NCI-H1417 (cell line): ENCODE results near the gene ANKRD33.

Source experiments
- DNase-seq, 3 experiments: peaks; one replicate each; lab custom pipeline; 2025; lab: John Stamatoyannopoulos, UW

The ANKRD33 gene

GRCh38 chr12:51860986-51861385 lies 26.9 kb upstream of the ANKRD33 start:
- no peak for DNase-seq

- no peak for DNase-seq
Measured at GRCh38 chr12:51862947-51863346, 25.0 kb upstream of the ANKRD33 start.

DNA sequence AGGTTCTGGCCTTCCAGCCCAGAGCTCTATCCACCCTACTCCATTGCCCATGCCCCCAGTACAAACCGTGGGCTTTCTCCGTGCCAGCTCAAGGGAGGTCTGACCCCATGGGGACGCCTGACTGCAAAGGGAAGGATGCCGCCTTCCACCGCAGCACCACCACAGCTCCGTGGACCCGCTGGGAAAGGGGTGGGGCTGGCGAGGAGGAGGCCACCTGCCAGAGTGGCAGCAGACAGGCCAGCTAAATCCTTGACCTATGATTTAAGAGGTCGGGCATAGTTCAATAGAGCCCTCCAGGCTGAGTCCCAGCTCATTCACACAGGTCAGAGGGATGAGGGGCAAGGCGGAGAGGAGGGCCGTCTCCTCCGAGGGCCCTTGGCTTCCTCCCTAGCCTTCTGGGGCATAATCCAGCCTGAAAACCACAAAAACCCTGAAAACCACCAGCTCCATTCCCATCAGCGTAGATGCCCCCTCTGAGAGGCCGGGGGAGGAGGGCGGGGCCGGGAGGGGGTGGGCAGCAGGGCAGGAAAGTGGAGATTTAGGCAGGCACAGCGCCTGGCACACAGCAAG lies 24.5 kb upstream of the ANKRD33 start:
- DNase-seq: peak in 2 of 3 experiments; percentile 59 to 74

DNA sequence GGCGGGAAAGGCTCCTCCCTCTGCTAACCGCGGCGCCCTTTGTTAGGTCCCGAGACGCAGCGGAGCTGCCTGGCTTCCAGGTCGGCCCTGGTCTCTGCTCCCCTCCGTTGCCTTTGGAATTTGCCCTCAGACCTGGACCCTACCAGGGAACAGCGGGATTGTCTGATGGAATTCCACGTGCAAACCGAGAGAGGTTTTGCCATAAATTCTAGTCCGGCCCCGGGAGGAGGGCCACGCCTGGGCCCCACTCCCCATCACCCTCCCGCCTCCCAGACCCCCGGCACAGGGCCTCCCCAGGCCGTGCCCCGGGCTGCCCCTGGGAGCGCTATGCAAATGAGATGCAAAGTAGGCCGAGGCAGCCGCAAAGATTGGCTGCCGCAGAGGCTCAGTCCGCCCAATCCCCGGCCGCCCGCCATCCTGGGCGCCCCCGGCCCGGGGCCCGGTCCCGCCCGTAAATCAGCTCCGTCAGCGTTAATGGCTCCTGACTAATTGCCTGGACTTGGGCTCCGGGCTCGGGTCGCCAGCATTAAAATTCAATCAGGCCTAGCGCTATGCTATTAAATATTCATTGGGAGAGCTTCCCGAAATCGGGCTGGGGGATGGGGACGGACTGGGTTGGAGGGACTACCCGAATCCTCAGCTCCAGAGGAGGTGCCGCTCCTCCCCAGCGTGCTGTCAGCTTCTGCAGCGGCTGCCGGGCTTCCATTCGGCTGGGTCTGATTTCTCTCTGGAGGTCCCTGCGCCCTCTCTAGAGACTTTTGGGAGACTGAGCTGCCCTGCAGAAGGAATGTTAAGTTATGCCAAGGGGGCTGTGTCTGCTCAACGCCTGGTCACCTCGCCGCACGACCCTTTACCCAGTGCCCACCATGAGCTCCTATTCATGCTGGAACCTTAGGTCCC lies 23.7 kb upstream of the ANKRD33 start:
- peak in 2 of 3 experiments; percentile 72 to 84 for DNase-seq

- DNase-seq: no peak
Measured at GRCh38 chr12:51864833-51865670, 22.9 kb upstream of the ANKRD33 start.

DNA sequence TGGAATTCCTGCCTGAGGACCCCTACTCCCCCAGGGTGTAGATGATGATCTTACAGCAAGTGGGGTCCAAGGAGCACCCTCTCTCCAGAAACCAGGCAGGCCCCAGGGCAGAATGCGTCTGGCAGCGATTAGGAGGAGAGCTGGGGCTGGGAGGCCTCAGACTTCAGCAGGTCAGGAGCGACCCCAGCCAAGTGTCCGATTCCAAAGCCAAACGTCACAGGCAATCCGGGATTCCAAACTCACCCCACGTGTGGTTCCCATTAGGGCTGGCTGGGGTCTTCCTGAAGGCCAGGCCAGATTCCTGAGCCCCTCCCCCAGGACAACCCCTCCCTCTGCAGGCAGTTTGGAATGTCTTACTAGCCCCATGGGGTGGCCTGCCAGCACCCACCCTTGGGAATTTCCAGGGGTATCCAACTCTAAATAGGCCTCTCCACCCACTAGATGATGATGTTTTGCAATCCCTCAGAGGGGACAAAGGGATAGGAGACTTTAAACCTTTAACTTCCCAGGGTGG lies 22.1 kb upstream of the ANKRD33 start:
- no peak for DNase-seq

DNA sequence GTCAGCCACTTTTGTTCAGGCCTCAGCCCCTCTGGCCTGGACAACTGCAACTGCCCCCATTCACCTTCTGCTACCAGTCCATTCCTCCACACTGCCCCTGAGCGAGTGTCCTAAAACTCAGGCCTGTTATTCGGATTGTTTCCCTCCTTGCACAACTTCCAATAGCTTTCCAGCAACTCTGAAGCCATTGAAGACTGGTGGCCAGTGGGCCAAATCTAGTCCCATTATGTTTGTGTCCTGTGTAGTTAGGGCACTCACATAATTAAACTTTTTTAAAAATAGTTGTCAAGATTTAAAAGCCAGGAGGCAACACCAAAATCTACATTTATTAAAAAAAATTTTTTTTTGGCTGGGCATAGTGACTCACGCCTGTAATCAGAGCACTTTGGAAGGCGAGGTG lies 21.6 kb upstream of the ANKRD33 start:
- DNase-seq: no peak

DNA sequence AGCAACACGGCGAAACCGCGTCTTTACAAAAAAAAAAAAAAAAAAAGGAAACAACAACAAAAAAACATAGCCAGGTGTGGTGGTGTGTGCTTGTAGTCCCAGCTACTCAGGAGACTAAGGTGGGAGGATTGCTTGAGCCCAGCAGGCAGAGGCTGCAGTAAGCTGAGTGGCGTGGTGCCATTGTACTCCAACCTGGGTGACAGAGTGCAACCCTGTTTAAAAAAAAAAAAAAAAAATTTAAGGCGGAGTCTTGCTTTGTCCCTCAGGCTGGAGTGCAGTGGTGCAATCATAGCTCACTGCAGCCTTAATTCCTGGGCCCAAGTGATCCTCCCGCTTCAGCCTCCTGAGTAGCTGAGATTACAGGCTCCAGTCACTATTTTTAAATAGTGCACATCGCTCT lies 21.1 kb upstream of the ANKRD33 start:
- DNase-seq: peak in 1 of 3 experiments; percentile 21

- DNase-seq: no peak
Measured at GRCh38 chr12:51867371-51867770, 20.5 kb upstream of the ANKRD33 start.

GRCh38 chr12:51867796-51868428 lies 20.0 kb upstream of the ANKRD33 start:
- DNase-seq: no peak

DNA sequence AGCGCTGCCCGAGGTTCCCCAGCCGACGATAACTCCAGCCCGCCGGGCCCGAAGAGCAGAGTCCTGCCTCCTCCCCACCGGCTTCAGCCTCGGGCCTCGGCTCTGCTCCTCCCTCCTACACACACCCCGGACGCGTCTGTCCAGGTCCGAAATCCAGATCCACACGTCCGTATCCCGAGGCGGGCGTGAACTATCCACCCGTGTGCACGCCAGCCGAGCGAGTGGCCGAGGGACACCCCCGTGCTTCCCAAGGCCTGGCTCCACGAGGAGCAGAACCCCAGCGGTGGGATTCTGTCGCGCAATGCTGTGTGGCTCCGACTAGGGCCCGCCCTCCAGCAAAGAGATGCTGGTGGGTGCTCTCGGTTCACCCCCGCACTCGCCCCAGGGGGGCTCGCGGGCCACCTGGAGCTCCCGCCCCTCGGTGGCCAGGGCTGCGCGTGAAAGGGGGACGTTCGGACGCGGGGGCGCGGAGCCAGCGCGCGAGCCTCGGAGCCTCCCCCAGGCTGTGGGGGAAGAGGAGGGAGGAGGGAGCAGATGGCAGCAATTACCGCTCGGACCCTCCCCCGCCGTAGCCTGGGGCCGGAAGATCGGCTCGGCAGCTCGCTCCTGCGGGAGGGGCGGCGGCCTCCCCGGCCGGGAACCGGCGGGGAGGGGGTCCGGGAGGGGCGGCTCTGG lies 18.9 kb upstream of the ANKRD33 start:
- DNase-seq: peak in 2 of 3 experiments; percentile 80 to 82

DNA sequence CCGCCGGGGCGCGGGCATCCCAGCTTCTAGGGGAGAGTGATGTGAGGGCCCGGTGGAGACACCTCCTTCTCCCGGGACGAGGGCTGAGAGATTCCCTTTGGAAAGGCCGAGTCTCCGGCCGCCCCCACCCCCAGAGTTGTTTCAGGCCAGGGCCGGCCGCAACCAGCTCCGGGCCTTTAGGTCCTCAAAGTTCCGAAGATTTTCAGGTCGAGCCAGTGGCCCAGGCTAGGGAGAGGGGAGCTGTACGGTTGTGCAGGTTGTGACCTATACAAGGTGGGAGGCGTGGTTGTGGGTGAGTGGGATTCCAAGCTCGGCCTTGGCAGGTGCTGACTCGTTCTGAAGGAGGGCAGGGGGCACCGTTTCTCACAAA lies 18.4 kb upstream of the ANKRD33 start:
- DNase-seq: no peak

DNA sequence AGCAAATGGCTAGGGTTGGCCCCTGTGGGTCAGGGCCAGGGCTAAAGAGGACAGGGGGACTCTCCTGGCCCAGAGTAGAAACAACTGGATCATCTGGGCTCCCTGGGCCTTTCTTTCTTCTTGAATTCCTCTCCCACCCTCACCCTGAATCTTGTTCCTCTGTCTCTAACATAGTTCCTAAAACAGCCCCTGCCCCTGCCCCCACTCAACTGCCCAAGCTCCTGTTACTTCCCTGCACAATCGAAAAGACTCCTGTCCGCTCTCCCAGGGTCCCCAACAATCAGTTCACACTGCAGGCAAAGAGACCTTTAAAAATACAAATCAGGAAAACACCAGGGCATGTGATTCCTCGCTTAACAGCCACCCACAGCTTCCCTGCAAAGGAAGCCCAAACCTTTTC lies 18.0 kb upstream of the ANKRD33 start:
- DNase-seq: no peak

GRCh38 chr12:51870504-51870903 lies 17.4 kb upstream of the ANKRD33 start:
- DNase-seq: no peak

DNA sequence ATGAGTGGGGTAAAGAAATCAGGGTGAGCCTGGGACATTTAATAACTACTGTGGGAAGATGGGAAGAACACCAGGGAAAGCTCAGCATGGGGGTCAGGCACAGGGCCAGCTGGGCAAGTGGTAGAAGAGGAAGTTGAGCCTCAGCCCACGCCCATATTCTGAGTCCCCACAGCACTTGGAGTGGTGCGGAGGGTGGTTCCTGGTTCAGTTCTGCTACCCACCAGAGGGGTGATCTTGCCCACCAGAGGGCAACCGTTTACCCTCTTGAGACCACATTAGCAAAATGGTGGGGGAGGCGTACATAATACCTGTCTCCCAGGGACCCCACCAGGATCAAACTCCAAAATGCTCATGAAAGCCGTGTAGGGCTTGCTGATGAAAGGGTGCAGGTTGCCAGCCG lies 16.8 kb upstream of the ANKRD33 start:
- no peak for DNase-seq

DNA sequence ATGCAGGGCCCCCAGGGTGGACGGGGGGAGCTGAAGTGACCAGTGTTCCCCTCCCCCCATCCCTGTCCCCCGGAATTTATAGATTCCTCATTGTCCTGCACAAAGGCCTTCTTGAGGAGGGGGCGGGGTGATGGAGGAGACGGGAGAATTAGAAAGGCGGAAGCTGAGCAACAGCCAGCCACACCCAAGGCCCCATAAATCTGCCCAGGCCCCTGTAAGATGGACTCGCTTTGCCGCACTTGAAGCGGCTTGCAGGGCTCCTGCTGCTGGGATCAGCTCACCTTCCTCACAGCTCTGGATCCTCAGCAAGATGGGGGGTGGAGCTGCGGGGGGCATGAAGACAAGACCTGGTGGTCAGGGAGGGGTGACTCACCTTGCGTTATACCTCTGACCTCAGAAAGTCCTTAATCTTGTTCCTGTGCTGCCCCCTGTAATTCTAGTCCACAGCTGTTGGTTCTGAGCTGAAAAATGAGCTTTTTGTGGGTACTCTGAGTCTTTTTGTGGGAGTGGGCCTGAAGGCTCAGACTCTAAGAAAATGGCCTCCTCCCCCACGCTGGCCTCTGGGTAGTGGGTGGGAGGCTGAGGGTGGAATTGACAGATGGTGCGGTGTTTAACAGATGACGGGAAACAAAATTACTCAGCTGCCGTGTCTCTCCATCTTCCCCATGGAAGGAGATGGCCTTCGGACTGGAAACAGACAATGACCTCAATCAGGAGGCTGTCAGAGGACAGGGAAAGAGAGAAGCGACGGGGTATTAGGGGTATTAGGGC lies 15.8 kb upstream of the ANKRD33 start:
- no peak for DNase-seq

DNA sequence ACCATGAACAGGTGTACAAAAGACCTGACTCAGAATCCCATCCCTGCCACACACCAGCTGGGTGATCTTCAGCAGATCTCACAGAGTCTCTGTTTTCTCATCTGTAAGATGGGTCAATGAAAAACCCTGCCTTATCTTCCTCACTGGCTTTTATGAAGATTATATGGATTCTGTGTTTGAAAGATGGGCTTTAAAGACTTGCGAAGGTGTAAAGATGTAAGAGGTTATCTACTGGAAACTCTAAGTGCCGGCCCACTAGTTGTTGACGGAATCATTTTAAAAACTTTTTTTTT lies 15.3 kb upstream of the ANKRD33 start:
- no peak for DNase-seq

DNA sequence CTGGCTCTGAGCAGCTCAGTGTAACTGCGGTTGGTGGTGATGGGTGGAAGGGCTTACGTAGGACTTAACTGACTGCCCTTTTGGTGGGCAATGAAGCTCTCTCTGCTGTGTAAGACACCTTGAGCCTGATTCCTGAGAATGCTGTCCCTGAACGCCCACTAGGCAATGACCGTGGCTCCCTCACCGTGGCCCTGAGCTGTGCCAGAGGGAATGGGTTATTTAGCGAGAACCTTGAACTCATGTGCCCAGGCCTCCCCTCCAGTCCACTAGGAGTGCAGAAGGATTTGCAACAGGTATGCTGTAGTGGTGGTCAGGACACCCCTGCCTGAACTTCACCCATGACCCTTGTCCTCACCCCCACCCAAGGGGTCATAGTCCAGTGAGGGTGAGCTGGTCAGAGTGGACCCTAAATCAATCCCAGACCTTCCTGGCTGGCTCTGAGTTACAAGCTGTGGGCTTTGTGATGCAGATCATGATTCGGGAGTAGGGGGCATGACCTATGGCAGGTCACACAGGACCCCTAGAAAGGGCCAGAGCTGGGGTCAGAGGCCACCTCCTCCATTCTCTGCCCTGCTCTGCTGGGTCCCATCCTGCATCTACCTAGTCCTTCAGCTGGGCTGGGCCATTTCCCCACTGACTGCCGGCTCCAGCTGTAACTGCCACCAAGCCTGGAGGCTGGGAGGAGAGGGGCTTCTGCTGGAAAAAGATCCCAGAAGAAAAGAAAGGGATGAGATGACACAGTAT lies 14.5 kb upstream of the ANKRD33 start:
- no peak for DNase-seq

GRCh38 chr12:51874000-51874399 lies 13.9 kb upstream of the ANKRD33 start:
- no peak for DNase-seq

DNA sequence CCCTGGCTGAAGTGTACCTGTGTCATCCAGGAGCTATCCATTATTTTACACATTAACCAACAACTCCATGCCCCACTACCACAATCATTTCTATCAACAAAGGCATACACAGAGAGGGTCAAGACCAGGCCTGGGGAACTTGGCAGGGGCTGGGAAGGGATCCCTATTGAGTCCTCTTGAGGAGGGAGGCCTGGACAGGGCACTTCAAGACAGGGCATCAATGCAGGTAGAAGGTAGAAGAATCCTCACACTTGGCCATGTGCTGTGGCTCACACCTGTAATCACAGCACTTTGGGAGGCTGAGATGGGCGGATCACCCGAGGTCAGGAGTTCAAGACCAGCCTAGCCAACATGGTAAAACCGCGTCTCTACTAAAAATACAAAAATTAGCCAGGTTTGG lies 13.4 kb upstream of the ANKRD33 start:
- no peak for DNase-seq
